HG03025 (cell line): ENCODE data around the gene DACT1.

Experiments used
- ATAC-seq: cut with Tn5 transposase; IDR thresholded peaks from one replicate; pipeline ENCODE4 v1.9.1; 2021; ENCODE audit warnings: mild to moderate bottlenecking, moderate library complexity; ENCODE audit not compliant: unreplicated experiment, low FRiP score

The DACT1 gene

GRCh38 chr14:58635091-58635830 lies 2.5 kb upstream of the DACT1 start:
- ATAC-seq = no peak

- ATAC-seq = no peak
These were observed 1.6 kb upstream of the DACT1 start for GRCh38 chr14:58636129-58636528.

- ATAC-seq = peak; percentile 1
These were observed 747 bp upstream of the DACT1 start for GRCh38 chr14:58637040-58637390.

GRCh38 chr14:58638231-58639197 lies 752 bp downstream of the DACT1 start:
- peak; percentile 15 for ATAC-seq

GRCh38 chr14:58639198-58639565 lies 1.4 kb downstream of the DACT1 start:
- ATAC-seq = no peak

- ATAC-seq = no peak
These were observed 2.2 kb downstream of the DACT1 start for GRCh38 chr14:58639842-58640484.

GRCh38 chr14:58640959-58641358 lies 3.2 kb downstream of the DACT1 start:
- no peak for ATAC-seq

GRCh38 chr14:58641509-58641908 lies 3.7 kb downstream of the DACT1 start:
- ATAC-seq = no peak

- ATAC-seq = no peak
These were observed 5.6 kb downstream of the DACT1 start for GRCh38 chr14:58643366-58643765.

- ATAC-seq = no peak
These were observed 7.9 kb downstream of the DACT1 start for GRCh38 chr14:58645641-58646040.

- ATAC-seq = no peak
These were observed 8.7 kb downstream of the DACT1 start for GRCh38 chr14:58646479-58646878.

GRCh38 chr14:58647777-58648176 lies 10.0 kb downstream of the DACT1 start:
- ATAC-seq = no peak

GRCh38 chr14:58650857-58651256 lies 13.1 kb downstream of the DACT1 start:
- ATAC-seq = no peak

GRCh38 chr14:58656671-58657411 lies 19.1 kb downstream of the DACT1 start:
- no peak for ATAC-seq

- ATAC-seq = no peak
These were observed 21.3 kb downstream of the DACT1 start for GRCh38 chr14:58659061-58659460.

GRCh38 chr14:58659846-58660245 lies 22.1 kb downstream of the DACT1 start:
- ATAC-seq = no peak

GRCh38 chr14:58660407-58660806 lies 22.6 kb downstream of the DACT1 start:
- no peak for ATAC-seq

GRCh38 chr14:58662018-58662417 lies 24.3 kb downstream of the DACT1 start:
- no peak for ATAC-seq

- ATAC-seq = no peak
These were observed 25.0 kb downstream of the DACT1 start for GRCh38 chr14:58662759-58663158.

- no peak for ATAC-seq
These were observed 25.8 kb downstream of the DACT1 start for GRCh38 chr14:58663494-58664111.
